AG09309 (cell line): ENCODE results near the gene ZYG11B.

Experiments used
- DNase-seq: peaks from one replicate; pipeline ENCODE4 v3.0.0-alpha.2; 2010; ENCODE audit warnings: low read depth
- H3K4me3 ChIP-seq: 2 replicates; pipeline ENCODE4 v1.5.1; 2011; ENCODE audit warnings: mild to moderate bottlenecking, low read depth, low read length, moderate library complexity; ENCODE audit not compliant: control insufficient read depth
- CTCF ChIP-seq: IDR thresholded peaks from 2 replicates; pipeline ENCODE4 v1.5.1; 2011; ENCODE audit warnings: mild to moderate bottlenecking, low read depth, low read length, inconsistent platforms; ENCODE audit not compliant: insufficient read depth, control insufficient read depth; ENCODE audit errors: missing control alignments

Gene ZYG11B

DNA sequence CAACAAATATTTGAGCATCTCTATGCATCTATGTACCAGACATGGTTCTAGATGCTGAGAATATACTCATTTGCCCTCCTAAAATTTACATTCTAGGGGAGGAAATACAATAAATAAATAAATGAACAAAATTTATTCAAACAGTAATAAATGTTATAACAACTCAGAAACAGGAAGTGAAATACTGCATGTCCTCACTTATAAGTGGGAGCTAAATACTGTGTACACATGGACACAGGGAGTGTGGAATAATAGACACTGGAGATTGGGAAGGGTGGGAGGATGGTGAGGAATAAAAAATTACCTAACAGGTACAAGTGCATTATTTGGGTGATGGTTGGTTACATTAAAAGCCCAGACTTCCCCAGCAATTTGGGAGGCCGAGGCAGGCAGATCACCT is 32.4 kb upstream of the ZYG11B start:
- H3K4me3 ChIP-seq: no peak overlapping the region
- no peak for DNase-seq
- no peak for TF ChIP-seq CTCF

- no peak for TF ChIP-seq CTCF
- DNase-seq: no peak
- H3K4me3 ChIP-seq: no peak overlapping the region
These were observed 30.6 kb upstream of the ZYG11B start for GRCh38 chr1:52695627-52696026.

GRCh38 chr1:52697795-52698674 is 28.2 kb upstream of the ZYG11B start, which contains the start of gene COA7:
Gene COA7 (minus strand): TSS chr1:52698347. CDS start chr1:52698326, 21 bp downstream.
- H3K4me3 ChIP-seq: peak within 1 kb of the TSS; percentile 85
- DNase-seq: no peak
- no peak for TF ChIP-seq CTCF

- TF ChIP-seq CTCF: no peak
- no peak for DNase-seq
These were observed 23.1 kb upstream of the ZYG11B start for GRCh38 chr1:52702886-52703787.

DNA sequence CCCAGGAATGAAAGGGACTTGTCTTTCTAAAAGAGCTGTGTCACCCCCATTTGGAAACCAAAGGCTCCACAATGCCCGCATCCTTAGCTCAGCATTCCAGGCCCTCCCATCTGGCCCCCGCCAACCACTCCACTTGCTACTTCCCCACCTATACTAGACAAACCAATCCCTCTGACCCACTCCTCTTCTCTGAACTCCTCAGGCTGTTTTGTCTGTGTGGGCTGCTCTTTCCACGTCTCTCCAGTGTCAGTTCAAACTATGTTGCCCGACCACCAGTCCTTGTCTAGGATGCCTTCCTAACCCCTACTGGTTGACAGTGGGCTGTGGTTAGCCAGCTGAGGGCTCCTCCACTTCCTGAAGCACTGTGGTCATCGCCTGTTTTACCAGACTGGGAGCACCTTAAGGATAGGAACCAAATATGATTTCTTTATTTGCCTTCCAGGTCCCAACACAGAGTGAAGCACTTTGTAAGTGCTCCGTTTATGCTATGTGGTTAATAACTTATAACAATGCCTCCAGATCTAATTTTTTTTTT is 20.1 kb upstream of the ZYG11B start:
- H3K4me3 ChIP-seq: no peak overlapping the region
- DNase-seq: no peak
- TF ChIP-seq CTCF: no peak

More at GRCh38 chr1:52702886-52703787, 23.1 kb upstream of the ZYG11B start:
- peak overlapping the region; percentile 81 for H3K4me3 ChIP-seq
